PFSK-1 (cell line): Measurements from ENCODE around the gene SPATS2L.

Experiments used
- FOXP2 ChIP-seq: optimal IDR thresholded peaks from 2 replicates; pipeline ENCODE3; 2011; ENCODE audit warnings: borderline replicate concordance, control low read depth, inconsistent platforms; ENCODE audit not compliant: insufficient read depth; ENCODE audit errors: extremely low read length, extremely low read depth
- POLR2AphosphoS5 ChIP-seq: IDR thresholded peaks from 2 replicates; pipeline ENCODE4 v1.6.1; 2012; ENCODE audit warnings: low read depth, mild to moderate bottlenecking, control low read depth, low read length, moderate library complexity
- REST ChIP-seq, 2 experiments: IDR thresholded peaks; 2 replicates each; pipeline versions ENCODE4 v1.6.1 to v1.8.0; 2011 to 2012; ENCODE audit warnings: low read depth in 2 of 2, low read length in 2 of 2, control low read depth in 1 of 2, inconsistent platforms in 1 of 2, mild to moderate bottlenecking in 1 of 2, moderate library complexity in 1 of 2; ENCODE audit not compliant: insufficient read depth in 1 of 2

DNA sequence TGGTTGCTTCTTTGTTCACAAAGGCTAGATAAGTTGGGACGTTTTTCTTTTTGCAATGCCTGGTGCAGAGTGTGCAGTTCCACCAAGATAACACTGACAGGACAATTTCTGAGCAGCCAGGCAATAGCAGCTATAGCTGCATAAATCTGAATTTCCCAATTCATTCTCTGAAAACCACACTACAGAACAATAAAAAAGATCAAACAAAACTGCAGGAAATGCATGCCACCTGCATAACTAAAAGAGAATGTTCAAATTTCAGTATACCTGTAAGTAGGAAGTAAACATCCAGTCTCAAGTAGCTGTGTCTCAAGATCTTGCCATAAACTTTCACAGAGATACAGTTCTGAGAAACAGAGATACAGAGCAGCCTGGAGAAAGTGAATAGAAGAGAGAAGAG is 208.7 kb downstream of the SPATS2L start:
- TF ChIP-seq POLR2AphosphoS5 = no peak
- no peak for TF ChIP-seq FOXP2
- no peak for TF ChIP-seq REST (IDR thresholded peaks at IDR 0.05; ENCODE audit: insufficient read depth in 1 of 2, low read depth in 2 of 2, low read length in 2 of 2)
